Neural progenitor cell (in vitro differentiated cells): ENCODE measurements around the gene KRT1. TPM values are rescaled to one million over a fixed set of nuclear protein-coding genes. Genes with fewer than 3 reads are reported as not detected.

Experiments used
- DNase-seq: peaks from one replicate; pipeline ENCODE4 v3.0.0-alpha.2; 2016; ENCODE audit warnings: low spot score
- H2AFZ ChIP-seq: fragments of 200-600 bp; sonication (generic); replicated peaks from 2 replicates; pipeline ENCODE4 v1.6.1; 2016; ENCODE audit warnings: antibody characterized with exemption
- H3F3A ChIP-seq: fragments of 200-600 bp; sonication (generic); 2 replicates; pipeline ENCODE4 v1.6.1; 2016; ENCODE audit warnings: antibody characterized with exemption, low read depth
- H3K27ac ChIP-seq: fragments of 200-600 bp; sonication (generic); 2 replicates; pipeline ENCODE4 v1.5.1; 2016; ENCODE audit warnings: mild to moderate bottlenecking
- H3K27me3 ChIP-seq: fragments of 200-600 bp; sonication (generic); 2 replicates; pipeline ENCODE4 v1.6.1; 2016; ENCODE audit warnings: mild to moderate bottlenecking, moderate library complexity
- H3K36me3 ChIP-seq: fragments of 200-600 bp; sonication (generic); 2 replicates; pipeline ENCODE4 v1.5.1; 2016
- H3K4me1 ChIP-seq: fragments of 200-600 bp; sonication (generic); 2 replicates; pipeline ENCODE4 v1.6.1; 2016; ENCODE audit warnings: mixed run types
- H3K4me2 ChIP-seq: fragments of 200-600 bp; sonication (generic); 2 replicates; pipeline ENCODE4 v1.6.1; 2016
- H3K4me3 ChIP-seq: fragments of 200-600 bp; sonication (generic); 2 replicates; pipeline ENCODE4 v1.5.1; 2016
- H3K79me2 ChIP-seq: fragments of 200-600 bp; sonication (generic); 2 replicates; pipeline ENCODE4 v1.6.1; 2016; ENCODE audit warnings: low read depth
- H3K9ac ChIP-seq: fragments of 200-600 bp; sonication (generic); 2 replicates; pipeline ENCODE4 v1.6.1; 2016
- H3K9me3 ChIP-seq: fragments of 200-600 bp; sonication (generic); 2 replicates; pipeline ENCODE4 v1.5.1; 2016; ENCODE audit warnings: low read depth
- H4K20me1 ChIP-seq: fragments of 200-600 bp; sonication (generic); 2 replicates; pipeline ENCODE4 v1.6.1; 2016; ENCODE audit warnings: low read depth
- H3K27ac Mint-ChIP-seq: 3 replicates; pipeline ENCODE4 v1.8.0; 2021; ENCODE audit warnings: mixed read lengths
- H3K27me3 Mint-ChIP-seq: 2 replicates; pipeline ENCODE4 v1.8.0; 2022; ENCODE audit warnings: low read depth, mild to moderate bottlenecking, inconsistent platforms, moderate library complexity, mixed read lengths; ENCODE audit not compliant: insufficient read depth
- H3K36me3 Mint-ChIP-seq: 3 replicates; pipeline ENCODE4 v1.8.0; 2021; ENCODE audit warnings: mixed read lengths
- H3K4me1 Mint-ChIP-seq: 3 replicates; pipeline ENCODE4 v1.8.0; 2021; ENCODE audit warnings: mixed read lengths
- H3K4me3 Mint-ChIP-seq: 3 replicates; pipeline ENCODE4 v1.8.0; 2021; ENCODE audit warnings: mild to moderate bottlenecking, moderate library complexity, mixed read lengths
- H3K9me3 Mint-ChIP-seq: 3 replicates; pipeline ENCODE4 v1.8.0; 2020; ENCODE audit warnings: mixed read lengths
- CTCF ChIP-seq: fragments of 200-600 bp; sonication (generic); IDR thresholded peaks from 2 replicates; pipeline ENCODE4 v1.5.1; 2017; ENCODE audit warnings: antibody characterized with exemption, mild to moderate bottlenecking
- EZH2 ChIP-seq: fragments of 200-600 bp; sonication (generic); IDR thresholded peaks from 2 replicates; pipeline ENCODE4 v1.6.1; 2017; ENCODE audit warnings: antibody characterized with exemption, mild to moderate bottlenecking, moderate library complexity
- EZH2phosphoT487 ChIP-seq: fragments of 200-600 bp; sonication (generic); IDR thresholded peaks from 2 replicates; pipeline ENCODE4 v1.6.1; 2017; ENCODE audit warnings: antibody characterized with exemption
- total RNA-seq: library from RNA; depleted of rRNA; stranded (reverse); fragments of >200 nt; gene quantifications from 2 replicates; pipeline ENCODE4 v1.2.3, GENCODE V29; 2015; ENCODE audit warnings: low replicate concordance

The KRT1 gene
- total RNA-seq, 1 donor from 2014 or later: not detected

DNA sequence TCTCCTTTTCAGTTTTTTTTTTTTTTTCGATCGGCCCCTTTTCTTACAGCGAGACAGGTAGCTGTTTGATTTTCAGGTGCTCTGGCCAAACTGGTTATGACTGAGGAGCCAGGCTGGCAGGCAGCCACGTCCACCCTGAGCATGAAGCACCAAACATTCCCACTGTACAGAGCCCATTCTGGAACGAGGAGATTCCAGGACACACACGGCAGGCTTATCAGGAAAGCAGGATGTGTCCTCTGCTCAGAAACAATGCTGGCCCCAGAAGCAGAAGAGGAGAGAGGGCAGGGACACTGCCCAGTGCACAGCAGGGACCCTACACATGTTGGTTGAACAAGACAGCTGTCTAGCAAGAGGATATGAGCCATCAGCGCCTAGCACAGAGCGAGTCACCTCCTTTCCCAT lies 24.5 kb downstream of the KRT1 start:
- H3K4me1 ChIP-seq: peaks cover 11% of the 10 kb centered on the region
- peaks cover 5% of the 10 kb centered on the region for H3K9me3 Mint-ChIP-seq
- H3K27ac Mint-ChIP-seq: no peak overlapping the region
- no peak overlapping the region for H3K4me3 ChIP-seq
- H3K27me3 ChIP-seq: no peaks in the 10 kb centered on the region
- H4K20me1 ChIP-seq: no peaks in the 10 kb centered on the region
- H3K36me3 ChIP-seq: no peaks in the 10 kb centered on the region
- no peak overlapping the region for H2AFZ ChIP-seq
- H3K9me3 ChIP-seq: no peaks in the 10 kb centered on the region
- H3K27ac ChIP-seq: no peak overlapping the region
- H3K79me2 ChIP-seq: no peaks in the 10 kb centered on the region
- H3K36me3 Mint-ChIP-seq: no peaks in the 10 kb centered on the region
- H3F3A ChIP-seq: no peaks in the 10 kb centered on the region
- H3K4me3 Mint-ChIP-seq: no peak overlapping the region
- peaks cover 5% of the 10 kb centered on the region for H3K4me1 Mint-ChIP-seq
- DNase-seq: no peak
- H3K27me3 Mint-ChIP-seq: peaks cover 11% of the 10 kb centered on the region
- H3K9ac ChIP-seq: no peak overlapping the region
- H3K4me2 ChIP-seq: no peak overlapping the region
- TF ChIP-seq EZH2 (no peak), CTCF (no peak), EZH2phosphoT487 (no peak)

DNA sequence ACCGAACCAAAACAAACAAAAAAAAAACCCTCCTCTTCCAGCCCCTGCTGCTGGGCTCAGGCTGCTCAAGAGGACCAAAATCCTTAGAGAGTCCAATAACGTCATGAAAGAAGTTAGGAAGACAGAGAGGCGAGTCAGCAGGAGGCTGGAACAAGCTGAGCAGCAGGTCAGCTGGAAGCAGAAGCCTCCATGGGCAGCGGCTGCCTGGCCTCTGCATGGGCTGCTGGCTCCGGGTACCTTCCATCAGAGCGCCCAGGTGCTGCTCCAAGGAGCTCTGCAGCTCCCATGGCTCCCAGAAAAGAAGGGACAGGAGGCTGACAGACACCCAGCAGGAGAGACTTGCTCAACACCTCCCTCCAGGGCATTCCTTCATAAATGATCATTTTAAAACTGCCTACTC lies 25.0 kb downstream of the KRT1 start:
- no peaks in the 10 kb centered on the region for H3K36me3 Mint-ChIP-seq
- Histone ChIP-seq H3K9ac (no peak overlapping the region), H3K36me3 (no peaks in the 10 kb centered on the region), H4K20me1 (no peaks in the 10 kb centered on the region), H3K27me3 (no peaks in the 10 kb centered on the region), H3K79me2 (no peaks in the 10 kb centered on the region), H3K9me3 (no peaks in the 10 kb centered on the region), H3K4me2 (no peak overlapping the region), H2AFZ (no peak overlapping the region), H3K4me3 (no peak overlapping the region), H3K27ac (no peak overlapping the region), H3F3A (no peaks in the 10 kb centered on the region), H3K4me1 (peaks cover 11% of the 10 kb centered on the region)
- no peak for DNase-seq
- H3K27ac Mint-ChIP-seq: no peak overlapping the region
- peaks cover 11% of the 10 kb centered on the region for H3K27me3 Mint-ChIP-seq
- peaks cover 5% of the 10 kb centered on the region for H3K4me1 Mint-ChIP-seq
- TF ChIP-seq CTCF (no peak), EZH2 (no peak), EZH2phosphoT487 (no peak)
- H3K9me3 Mint-ChIP-seq: peaks cover 5% of the 10 kb centered on the region
- no peak overlapping the region for H3K4me3 Mint-ChIP-seq

- Mint-ChIP-seq H3K27me3 (peaks cover 11% of the 10 kb centered on the region), H3K4me1 (peaks cover 5% of the 10 kb centered on the region), H3K9me3 (peaks cover 5% of the 10 kb centered on the region), H3K36me3 (no peaks in the 10 kb centered on the region), H3K27ac (no peak within 1 kb of the TSS), H3K4me3 (no peak within 1 kb of the TSS)
- Histone ChIP-seq H3K4me1 (peaks cover 17% of the 10 kb centered on the region), H4K20me1 (no peaks in the 10 kb centered on the region), H3K4me3 (no peak within 1 kb of the TSS), H3K9me3 (no peaks in the 10 kb centered on the region), H3K4me2 (no peak within 1 kb of the TSS), H3K79me2 (no peaks in the 10 kb centered on the region), H3K9ac (no peak within 1 kb of the TSS), H3K27me3 (no peaks in the 10 kb centered on the region), H3K27ac (no peak within 1 kb of the TSS), H3F3A (no peaks in the 10 kb centered on the region), H3K36me3 (no peaks in the 10 kb centered on the region), H2AFZ (no peak within 1 kb of the TSS)
- no peak for DNase-seq
- TF ChIP-seq EZH2 (no peak), CTCF (no peak), EZH2phosphoT487 (no peak)
Observed at GRCh38 chr12:52651726-52652261, 28.4 kb downstream of the KRT1 start, which contains the start of gene KRT2. KRT2 (minus strand) TSS chr12:52652211; CDS start chr12:52652142, 69 bp downstream.
